Thoracic aorta (tissue), 2 donors: Measurements from ENCODE around the gene GALM. TPM values are rescaled to one million over a fixed set of nuclear protein-coding genes. Genes with fewer than 3 reads are reported as not detected.

Experiments used
- ATAC-seq: fragments of 150-250 bp; one replicate; pipeline ENCODE4 v1.8.0; 2017; ENCODE audit warnings: low read depth; ENCODE audit not compliant: insufficient number of reproducible peaks, low FRiP score
- DNase-seq: peaks from one replicate; pipeline ENCODE4 v3.0.0-alpha.2; 2020; ENCODE audit warnings: low spot score
- H3K27ac ChIP-seq, 2 donors: fragments of 200-600 bp; sonication (generic); 1 replicate in 1 of 2; 2 replicates in 1 of 2; pipeline ENCODE4 v1.5.1; 2016; ENCODE audit warnings: mild to moderate bottlenecking in 2 of 2, moderate library complexity in 2 of 2
- H3K27me3 ChIP-seq: fragments of 200-600 bp; sonication (generic); replicated peaks from 2 replicates; pipeline ENCODE4 v1.6.0; 2016; ENCODE audit warnings: mild to moderate bottlenecking; ENCODE audit not compliant: insufficient read depth
- H3K36me3 ChIP-seq: fragments of 200-600 bp; sonication (generic); one replicate; pipeline ENCODE4 v1.5.1; 2016
- H3K4me1 ChIP-seq, 2 donors: fragments of 200-600 bp; sonication (generic); 1 replicate in 1 of 2; 2 replicates in 1 of 2; pipeline versions ENCODE4 v1.5.1 to v1.6.0; 2016; ENCODE audit warnings: low read depth in 2 of 2, mild to moderate bottlenecking in 1 of 2; ENCODE audit not compliant: control insufficient read depth in 1 of 2
- H3K4me3 ChIP-seq: fragments of 200-600 bp; sonication (generic); 2 replicates; pipeline ENCODE4 v1.5.1; 2016; ENCODE audit warnings: mild to moderate bottlenecking
- H3K9me3 ChIP-seq: fragments of 200-600 bp; sonication (generic); 2 replicates; pipeline ENCODE4 v1.5.1; 2016
- total RNA-seq, 2 donors: library from RNA; depleted of rRNA; stranded (reverse); fragments of >200 nt; gene quantifications; one replicate each; pipeline versions ENCODE4 v1.1.0 to v1.2.3, GENCODE V29; 2016
- TF ChIP-seq, protein P1 (sequence below): fragments of 200-600 bp; sonication (generic); IDR thresholded peaks from one replicate; pipeline ENCODE4 v1.5.1; 2019; ENCODE audit warnings: antibody characterized with exemption

GALM gene
- total RNA-seq, 2 donors from 2014 or later = 19.5 to 25.1 TPM

DNA sequence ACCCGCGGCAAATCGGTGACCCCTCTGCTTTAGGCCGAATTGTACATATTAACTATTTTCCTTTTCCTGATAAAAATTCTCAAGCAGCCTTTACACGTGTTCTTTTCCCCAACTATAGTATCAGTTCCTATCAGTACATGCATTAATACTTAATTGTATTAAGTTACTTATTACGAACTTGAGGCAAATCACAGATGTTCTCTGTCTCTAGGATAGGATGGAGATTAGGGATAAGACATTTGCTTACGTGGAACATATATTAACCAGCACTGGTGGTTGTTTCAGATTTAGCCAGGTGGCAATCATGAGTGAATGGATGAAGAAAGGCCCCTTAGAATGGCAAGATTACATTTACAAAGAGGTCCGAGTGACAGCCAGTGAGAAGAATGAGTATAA is 112.8 kb downstream of the GALM start:
- TF ChIP-seq, protein P1, sequence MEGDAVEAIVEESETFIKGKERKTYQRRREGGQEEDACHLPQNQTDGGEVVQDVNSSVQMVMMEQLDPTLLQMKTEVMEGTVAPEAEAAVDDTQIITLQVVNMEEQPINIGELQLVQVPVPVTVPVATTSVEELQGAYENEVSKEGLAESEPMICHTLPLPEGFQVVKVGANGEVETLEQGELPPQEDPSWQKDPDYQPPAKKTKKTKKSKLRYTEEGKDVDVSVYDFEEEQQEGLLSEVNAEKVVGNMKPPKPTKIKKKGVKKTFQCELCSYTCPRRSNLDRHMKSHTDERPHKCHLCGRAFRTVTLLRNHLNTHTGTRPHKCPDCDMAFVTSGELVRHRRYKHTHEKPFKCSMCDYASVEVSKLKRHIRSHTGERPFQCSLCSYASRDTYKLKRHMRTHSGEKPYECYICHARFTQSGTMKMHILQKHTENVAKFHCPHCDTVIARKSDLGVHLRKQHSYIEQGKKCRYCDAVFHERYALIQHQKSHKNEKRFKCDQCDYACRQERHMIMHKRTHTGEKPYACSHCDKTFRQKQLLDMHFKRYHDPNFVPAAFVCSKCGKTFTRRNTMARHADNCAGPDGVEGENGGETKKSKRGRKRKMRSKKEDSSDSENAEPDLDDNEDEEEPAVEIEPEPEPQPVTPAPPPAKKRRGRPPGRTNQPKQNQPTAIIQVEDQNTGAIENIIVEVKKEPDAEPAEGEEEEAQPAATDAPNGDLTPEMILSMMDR = no peak
- H3K4me3 ChIP-seq = peak overlapping the region; percentile 82
- no peaks in the 10 kb centered on the region for H3K9me3 ChIP-seq
- peaks cover 7% of the 10 kb centered on the region for H3K36me3 ChIP-seq
- DNase-seq = no peak
- no peak overlapping the region for H3K27ac ChIP-seq
- no peak for ATAC-seq
- peaks cover 0 to 9% of the 10 kb centered on the region in 2 donors for H3K4me1 ChIP-seq
- no peaks in the 10 kb centered on the region for H3K27me3 ChIP-seq

DNA sequence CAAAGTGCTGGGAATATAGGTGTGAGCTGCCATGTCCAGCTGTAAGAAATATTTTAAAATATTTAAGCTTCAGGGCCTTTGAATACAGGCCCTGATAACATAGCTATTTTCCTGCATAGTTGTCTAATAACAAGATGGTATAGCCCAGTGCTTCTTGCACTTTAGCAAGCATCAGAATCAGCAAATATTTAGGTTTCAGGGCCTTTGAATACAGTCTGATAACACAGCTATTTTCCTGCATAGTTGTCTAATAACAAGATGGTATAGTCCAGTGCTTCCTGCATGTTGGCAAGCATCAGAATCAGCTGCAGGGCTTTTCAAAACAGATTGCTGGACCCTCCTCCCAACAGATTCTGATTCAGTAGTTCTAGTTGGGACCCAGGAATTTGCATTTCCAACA is 117.7 kb downstream of the GALM start:
- peaks cover 0 to 7% of the 10 kb centered on the region in 2 donors for H3K4me1 ChIP-seq
- no peak for DNase-seq
- TF ChIP-seq, protein P1 = no peak
- no peak overlapping the region for H3K27ac ChIP-seq
- no peaks in the 10 kb centered on the region for H3K9me3 ChIP-seq
- H3K27me3 ChIP-seq = no peaks in the 10 kb centered on the region
- H3K4me3 ChIP-seq = no peak overlapping the region
- no peak for ATAC-seq
- H3K36me3 ChIP-seq = peaks cover 7% of the 10 kb centered on the region

Other genes starting within 250 kb of the GALM start
- 10 to 100 TPM; 60.1 to 64.7 TPM for gene HNRNPLL, start 63.2 kb upstream of the GALM start, total RNA-seq
- gene SRSF7, start 85.2 kb downstream of the GALM start, total RNA-seq = 100 to 1,000 TPM in 1 of 2 donors, 10 to 100 TPM in 1; 97.5 to 141 TPM
- 10 to 100 TPM in 1 of 2 donors, 1 to 10 TPM in 1; 7.7 to 10.6 TPM for gene GEMIN6, start 112.1 kb downstream of the GALM start, total RNA-seq
- gene DHX57, start 209.8 kb downstream of the GALM start, total RNA-seq = 10 to 100 TPM; 11.9 to 50.4 TPM
- 10 to 100 TPM in 1 of 2 donors, 1 to 10 TPM in 1; 3.4 to 15.5 TPM for gene MORN2, start 209.9 kb downstream of the GALM start, total RNA-seq
- under 1 TPM; 0.35 to 0.41 TPM for gene ARHGEF33, start 223.8 kb downstream of the GALM start, total RNA-seq